Upper lobe of left lung (tissue), 4 donors: ENCODE measurements around the gene SUPT4H1.

ENCODE experiments used
- CTCF ChIP-seq, 6 experiments: fragments of 450-650 bp in 4 of 6; fragments of 200-600 bp in 2 of 6; sonication (generic) in 2 of 6; IDR thresholded peaks; one replicate each; pipeline ENCODE4 v1.5.1; 2016 to 2019; ENCODE audit warnings: antibody characterized with exemption in 6 of 6
- POLR2A ChIP-seq, 4 donors: fragments of 450-650 bp; IDR thresholded peaks; one replicate each; pipeline ENCODE4 v1.5.1; 2016 to 2017; ENCODE audit warnings: antibody characterized with exemption in 4 of 4, mild to moderate bottlenecking in 2 of 4
- POLR2AphosphoS5 ChIP-seq, 2 donors: sonication (generic); formaldehyde crosslinking; IDR thresholded peaks; one replicate each; pipeline ENCODE4 v1.5.1; 2017; ENCODE audit warnings: antibody characterized with exemption in 2 of 2

DNA sequence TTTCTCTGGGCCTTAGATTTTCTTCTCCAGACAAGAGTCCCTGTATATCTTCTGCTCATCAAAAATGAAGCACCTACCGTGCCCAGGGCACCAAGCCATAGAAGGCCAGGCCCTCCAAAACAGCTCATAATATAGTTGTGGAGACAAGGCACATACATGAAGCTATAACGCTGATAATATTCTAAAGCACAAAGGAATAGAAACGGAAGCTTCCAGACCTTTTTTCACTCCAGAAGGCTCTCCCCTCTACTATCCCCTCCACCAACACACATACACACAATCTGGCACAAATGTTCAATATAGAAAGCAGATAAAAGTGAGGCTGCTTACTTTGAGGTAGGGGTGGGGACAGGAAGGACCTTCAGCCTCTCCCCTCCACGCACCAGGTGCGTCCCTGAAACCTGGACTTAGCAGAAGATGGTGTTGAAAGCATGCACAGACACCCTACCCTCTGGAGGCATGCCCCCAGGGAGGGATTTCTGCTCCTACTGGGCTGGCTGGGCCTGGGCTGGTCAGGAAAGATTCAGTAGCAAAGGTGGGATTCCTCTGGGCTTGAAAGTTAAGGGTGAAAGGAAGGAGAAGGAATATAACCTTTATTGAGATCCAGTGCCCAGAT lies 14.1 kb upstream of the SUPT4H1 start:
- TF ChIP-seq CTCF (IDR thresholded peaks at IDR 0.05): no peak
- TF ChIP-seq POLR2A (IDR thresholded peaks at IDR 0.05): no peak
- no peak for TF ChIP-seq POLR2AphosphoS5 (IDR thresholded peaks at IDR 0.05)
